WTC11 (cell line): ENCODE results near the gene BICD2. TPM values are rescaled to one million over a fixed set of nuclear protein-coding genes. Genes with fewer than 3 reads are reported as not detected.

Source experiments
- ATAC-seq: fragments of 200-7000 bp; cut with Tn5 transposase; 2 replicates; pipeline ENCODE4 v1.10.0; 2021; ENCODE audit warnings: mild to moderate bottlenecking, moderate library complexity
- CTCF ChIA-PET: fragments of 300-600 bp; sonication (Branson Sonifier 250); formaldehyde crosslinking; loops from one replicate; lab custom pipeline; 2021; ENCODE audit warnings: antibody characterized with exemption; lab: Charles Lee
- POLR2A ChIA-PET: fragments of 350-600 bp; sonication (Branson Sonifier 250); formaldehyde crosslinking; loops from one replicate; lab custom pipeline; 2021; ENCODE audit warnings: antibody characterized with exemption; lab: Charles Lee
- DNase-seq: peaks from one replicate; pipeline ENCODE4 v3.0.0; 2021; ENCODE audit warnings: low spot score
- H3K27ac Mint-ChIP-seq: 2 replicates; pipeline ENCODE4 v1.8.0; 2021; ENCODE audit warnings: mixed read lengths
- H3K27me3 Mint-ChIP-seq: 2 replicates; pipeline ENCODE4 v1.8.0; 2021; ENCODE audit warnings: low read depth, mild to moderate bottlenecking, moderate library complexity, mixed read lengths
- H3K36me3 Mint-ChIP-seq: 2 replicates; pipeline ENCODE4 v1.8.0; 2021; ENCODE audit warnings: mixed read lengths
- H3K4me1 Mint-ChIP-seq: 2 replicates; pipeline ENCODE4 v1.8.0; 2022; ENCODE audit warnings: mixed read lengths
- H3K4me3 Mint-ChIP-seq: 2 replicates; pipeline ENCODE4 v1.8.0; 2021; ENCODE audit warnings: mild to moderate bottlenecking, moderate library complexity, mixed read lengths
- H3K9me3 Mint-ChIP-seq: 2 replicates; pipeline ENCODE4 v1.8.0; 2021; ENCODE audit warnings: mixed read lengths
- CREB1 ChIP-seq: sonication (generic); formaldehyde crosslinking; IDR thresholded peaks from 2 replicates; pipeline ENCODE4 v1.8.0; 2023; ENCODE audit warnings: mild to moderate bottlenecking, missing genetic modification reagents
- ELF4 ChIP-seq: sonication (generic); formaldehyde crosslinking; IDR thresholded peaks from 2 replicates; pipeline ENCODE4 v1.8.1; 2022; ENCODE audit warnings: low read depth, mild to moderate bottlenecking, moderate library complexity, missing genetic modification reagents
- ESRRA ChIP-seq: sonication (generic); formaldehyde crosslinking; IDR thresholded peaks from 2 replicates; pipeline ENCODE4 v1.8.1; 2022; ENCODE audit warnings: mild to moderate bottlenecking, missing genetic modification reagents, borderline replicate concordance
- HMGA2 ChIP-seq: fragments of 250-450 bp; sonication (Bioruptor Pico); IDR thresholded peaks from 2 replicates; pipeline ENCODE4 v1.4.0; 2021; ENCODE audit warnings: mild to moderate bottlenecking, moderate library complexity
- KAT7 ChIP-seq: sonication (generic); formaldehyde crosslinking; IDR thresholded peaks from 2 replicates; pipeline ENCODE4 v1.8.1; 2023; ENCODE audit warnings: missing genetic modification reagents, mild to moderate bottlenecking, borderline replicate concordance
- NFATC4 ChIP-seq: fragments of 250-450 bp; sonication (Bioruptor Pico); IDR thresholded peaks from 2 replicates; pipeline ENCODE4 v1.9.0; 2021; ENCODE audit warnings: mild to moderate bottlenecking
- NFYB ChIP-seq: sonication (generic); formaldehyde crosslinking; conservative IDR thresholded peaks from 2 replicates; pipeline ENCODE4 v1.8.0; 2022; ENCODE audit warnings: low read depth, missing genetic modification reagents
- OVOL2 ChIP-seq: fragments of 250-450 bp; sonication (Bioruptor Pico); IDR thresholded peaks from 2 replicates; pipeline ENCODE4 v1.9.0; 2021; ENCODE audit warnings: mild to moderate bottlenecking, borderline replicate concordance
- SP1 ChIP-seq: sonication (generic); formaldehyde crosslinking; conservative IDR thresholded peaks from 2 replicates; pipeline ENCODE4 v1.8.1; 2022; ENCODE audit warnings: missing genetic modification reagents
- TCF7 ChIP-seq: sonication (generic); formaldehyde crosslinking; IDR thresholded peaks from 2 replicates; pipeline ENCODE4 v1.8.0; 2022; ENCODE audit warnings: mild to moderate bottlenecking, low read depth, missing genetic modification reagents, moderate library complexity
- USF2 ChIP-seq: sonication (generic); formaldehyde crosslinking; IDR thresholded peaks from 2 replicates; pipeline ENCODE4 v1.8.1; 2023; ENCODE audit warnings: mild to moderate bottlenecking, missing genetic modification reagents, moderate library complexity
- ZBTB21 ChIP-seq: sonication (generic); formaldehyde crosslinking; IDR thresholded peaks from 2 replicates; pipeline ENCODE4 v1.8.1; 2023; ENCODE audit warnings: mild to moderate bottlenecking, missing genetic modification reagents, borderline replicate concordance
- ZBTB43 ChIP-seq: sonication (generic); formaldehyde crosslinking; IDR thresholded peaks from 2 replicates; pipeline ENCODE4 v1.8.1; 2023; ENCODE audit warnings: mild to moderate bottlenecking, missing genetic modification reagents
- ZMAT4 ChIP-seq: fragments of 250-450 bp; sonication (Bioruptor Pico); IDR thresholded peaks from 2 replicates; pipeline ENCODE4 v1.9.0; 2021; ENCODE audit warnings: mild to moderate bottlenecking
- ZNF121 ChIP-seq: sonication (generic); formaldehyde crosslinking; IDR thresholded peaks from 2 replicates; pipeline ENCODE4 v1.8.0; 2023; ENCODE audit warnings: missing genetic modification reagents
- ZNF232 ChIP-seq: sonication (generic); formaldehyde crosslinking; IDR thresholded peaks from 2 replicates; pipeline ENCODE4 v1.8.0; 2022; ENCODE audit warnings: mild to moderate bottlenecking, missing genetic modification reagents
- ZNF671 ChIP-seq: fragments of 250-450 bp; sonication (Bioruptor Pico); IDR thresholded peaks from 2 replicates; pipeline ENCODE4 v1.8.0; 2021; ENCODE audit warnings: mild to moderate bottlenecking
- total RNA-seq: library from RNA; stranded (reverse); gene quantifications from 3 replicates; pipeline ENCODE4 v1.2.3, GENCODE V29; 2021
- TF ChIP-seq, protein P1 (sequence below): sonication (generic); formaldehyde crosslinking; IDR thresholded peaks from 2 replicates; pipeline ENCODE4 v1.8.0; 2022; ENCODE audit warnings: mild to moderate bottlenecking, missing genetic modification reagents
- TF ChIP-seq, protein P2 (sequence below): fragments of 250-450 bp; sonication (Bioruptor Pico); conservative IDR thresholded peaks from 2 replicates; pipeline ENCODE4 v1.9.0; 2021; ENCODE audit warnings: mild to moderate bottlenecking
- TF ChIP-seq, protein P3 (sequence below): sonication (generic); formaldehyde crosslinking; IDR thresholded peaks from 2 replicates; pipeline ENCODE4 v1.8.0; 2023; ENCODE audit warnings: missing genetic modification reagents, mild to moderate bottlenecking, borderline replicate concordance

Gene BICD2
- total RNA-seq, 1 experiment from 2014 or later: 38.7 TPM

DNA sequence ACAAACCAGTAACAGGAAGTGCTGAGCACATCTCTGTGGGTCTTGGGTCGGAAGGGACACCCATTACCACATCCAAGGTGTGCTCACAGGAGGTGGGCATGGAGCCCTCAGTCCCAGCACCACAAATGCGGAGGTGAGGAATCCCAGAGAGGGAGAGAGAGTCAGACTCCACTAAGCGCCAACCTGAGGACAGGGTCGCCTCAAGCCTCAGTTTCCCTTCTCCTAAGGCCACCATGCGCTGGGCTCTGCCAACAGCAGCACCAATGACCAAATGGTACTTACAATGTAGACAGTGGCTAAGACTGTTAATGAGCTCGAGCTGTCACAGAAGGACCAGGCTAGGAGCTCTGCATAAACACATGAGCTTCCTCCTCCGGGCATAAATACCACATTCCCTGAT is 43.1 kb downstream of the BICD2 start (continued):
- TF ChIP-seq, protein P1, sequence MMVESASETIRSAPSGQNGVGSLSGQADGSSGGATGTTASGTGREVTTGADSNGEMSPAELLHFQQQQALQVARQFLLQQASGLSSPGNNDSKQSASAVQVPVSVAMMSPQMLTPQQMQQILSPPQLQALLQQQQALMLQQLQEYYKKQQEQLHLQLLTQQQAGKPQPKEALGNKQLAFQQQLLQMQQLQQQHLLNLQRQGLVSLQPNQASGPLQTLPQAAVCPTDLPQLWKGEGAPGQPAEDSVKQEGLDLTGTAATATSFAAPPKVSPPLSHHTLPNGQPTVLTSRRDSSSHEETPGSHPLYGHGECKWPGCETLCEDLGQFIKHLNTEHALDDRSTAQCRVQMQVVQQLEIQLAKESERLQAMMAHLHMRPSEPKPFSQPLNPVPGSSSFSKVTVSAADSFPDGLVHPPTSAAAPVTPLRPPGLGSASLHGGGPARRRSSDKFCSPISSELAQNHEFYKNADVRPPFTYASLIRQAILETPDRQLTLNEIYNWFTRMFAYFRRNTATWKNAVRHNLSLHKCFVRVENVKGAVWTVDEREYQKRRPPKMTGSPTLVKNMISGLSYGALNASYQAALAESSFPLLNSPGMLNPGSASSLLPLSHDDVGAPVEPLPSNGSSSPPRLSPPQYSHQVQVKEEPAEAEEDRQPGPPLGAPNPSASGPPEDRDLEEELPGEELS (CRISPR knock-in tag): no peak
- TF ChIP-seq ZNF232 (CRISPR knock-in tag): no peak
- TF ChIP-seq NFATC4 (CRISPR knock-in tag): no peak
- TF ChIP-seq OVOL2 (CRISPR knock-in tag): no peak

DNA sequence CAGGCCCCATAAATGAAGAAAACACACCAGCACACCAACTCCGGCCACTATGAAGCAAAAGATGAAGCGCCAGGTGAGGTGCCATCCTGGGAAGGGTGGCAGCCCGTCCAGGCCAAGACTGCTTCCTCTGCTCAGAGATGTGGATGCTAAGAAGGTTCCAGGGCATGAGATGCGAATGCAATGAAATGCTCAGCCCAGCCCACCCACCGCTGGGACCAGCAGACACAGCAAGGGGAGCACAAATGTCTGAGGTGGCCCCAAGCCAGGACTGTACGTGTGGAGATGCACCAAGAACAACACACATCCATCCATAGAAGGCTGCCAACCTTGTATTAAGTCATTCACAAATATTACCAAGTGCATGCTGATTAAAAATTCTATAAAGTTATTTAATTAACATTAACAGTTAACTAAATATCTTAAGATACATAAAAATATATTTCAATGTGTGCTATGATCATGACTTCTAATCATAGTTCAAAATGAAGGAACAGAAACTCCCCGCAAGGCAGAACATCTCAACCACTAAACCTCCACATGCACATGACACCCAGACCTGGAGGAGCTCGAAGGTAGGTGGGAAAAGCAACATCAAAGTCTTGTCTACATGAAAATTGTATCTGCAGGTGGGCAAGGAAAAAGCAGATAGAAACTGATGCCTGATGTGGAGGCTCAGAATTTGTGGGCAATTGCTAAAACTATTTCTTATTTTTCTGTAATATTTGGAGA is 43.7 kb downstream of the BICD2 start:
- H3K9me3 Mint-ChIP-seq: no peaks in the 10 kb centered on the region
- H3K27ac Mint-ChIP-seq: no peak overlapping the region
- no peaks in the 10 kb centered on the region for H3K4me1 Mint-ChIP-seq
- POLR2A ChIA-PET: no interaction called here
- DNase-seq (no peak), ATAC-seq (no peak)
- CTCF ChIA-PET: interaction anchor here (1.0 kb wide), 1 partner anchor 70 kb away, joined by 4 read pairs; no protein-coding TSS in a partner anchor
- H3K27me3 Mint-ChIP-seq: no peaks in the 10 kb centered on the region
- no peak overlapping the region for H3K4me3 Mint-ChIP-seq
- H3K36me3 Mint-ChIP-seq: peaks cover 42% of the 10 kb centered on the region
- no peak for TF ChIP-seq SP1 (CRISPR knock-in tag)
- no peak for TF ChIP-seq ESRRA (CRISPR knock-in tag)
- TF ChIP-seq KAT7 (CRISPR knock-in tag): no peak
- no peak for TF ChIP-seq ZBTB43 (CRISPR knock-in tag)
- TF ChIP-seq, protein P2, sequence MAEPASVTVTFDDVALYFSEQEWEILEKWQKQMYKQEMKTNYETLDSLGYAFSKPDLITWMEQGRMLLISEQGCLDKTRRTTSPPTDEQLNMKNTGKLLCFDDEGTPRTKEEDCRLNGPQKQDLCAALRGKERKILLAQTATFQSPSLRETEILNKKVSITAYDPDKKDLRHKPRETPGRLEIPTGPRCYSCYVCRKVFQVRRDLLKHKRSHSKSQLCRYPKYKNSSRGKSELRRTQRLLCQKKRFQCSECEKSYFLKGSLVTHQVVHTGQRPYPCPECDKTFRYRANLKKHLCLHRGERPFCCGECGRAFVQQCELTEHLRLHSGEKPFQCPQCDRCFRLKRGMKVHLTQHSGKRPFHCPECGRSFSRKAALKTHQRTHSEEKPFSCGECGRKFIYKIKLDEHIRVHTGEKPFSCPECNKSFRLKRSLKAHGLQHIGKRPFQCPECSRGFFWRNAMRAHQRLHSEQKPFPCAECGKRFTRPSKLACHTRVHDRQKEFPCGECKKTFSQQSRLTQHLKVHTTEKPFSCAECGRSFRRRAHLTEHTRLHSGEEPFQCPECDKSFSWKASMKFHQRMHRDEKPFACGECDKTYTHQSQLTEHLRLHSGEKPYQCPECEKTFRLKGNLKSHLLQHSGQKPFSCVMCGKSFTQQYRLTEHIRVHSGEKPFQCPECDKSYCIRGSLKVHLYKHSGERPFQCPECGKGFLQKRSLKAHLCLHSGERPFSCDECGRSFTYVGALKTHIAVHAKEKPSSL (CRISPR knock-in tag): no peak
- TF ChIP-seq HMGA2 (CRISPR knock-in tag): no peak
- TF ChIP-seq ZNF121 (CRISPR knock-in tag): no peak
- no peak for TF ChIP-seq ELF4 (CRISPR knock-in tag)
- TF ChIP-seq, protein P1 (CRISPR knock-in tag): no peak
- no peak for TF ChIP-seq ZNF671
- TF ChIP-seq USF2 (CRISPR knock-in tag): no peak
- no peak for TF ChIP-seq TCF7 (CRISPR knock-in tag)
- TF ChIP-seq NFYB (CRISPR knock-in tag): no peak
- TF ChIP-seq CREB1: no peak
- TF ChIP-seq ZBTB21 (CRISPR knock-in tag): no peak
- TF ChIP-seq ZMAT4: no peak
- TF ChIP-seq, protein P3, sequence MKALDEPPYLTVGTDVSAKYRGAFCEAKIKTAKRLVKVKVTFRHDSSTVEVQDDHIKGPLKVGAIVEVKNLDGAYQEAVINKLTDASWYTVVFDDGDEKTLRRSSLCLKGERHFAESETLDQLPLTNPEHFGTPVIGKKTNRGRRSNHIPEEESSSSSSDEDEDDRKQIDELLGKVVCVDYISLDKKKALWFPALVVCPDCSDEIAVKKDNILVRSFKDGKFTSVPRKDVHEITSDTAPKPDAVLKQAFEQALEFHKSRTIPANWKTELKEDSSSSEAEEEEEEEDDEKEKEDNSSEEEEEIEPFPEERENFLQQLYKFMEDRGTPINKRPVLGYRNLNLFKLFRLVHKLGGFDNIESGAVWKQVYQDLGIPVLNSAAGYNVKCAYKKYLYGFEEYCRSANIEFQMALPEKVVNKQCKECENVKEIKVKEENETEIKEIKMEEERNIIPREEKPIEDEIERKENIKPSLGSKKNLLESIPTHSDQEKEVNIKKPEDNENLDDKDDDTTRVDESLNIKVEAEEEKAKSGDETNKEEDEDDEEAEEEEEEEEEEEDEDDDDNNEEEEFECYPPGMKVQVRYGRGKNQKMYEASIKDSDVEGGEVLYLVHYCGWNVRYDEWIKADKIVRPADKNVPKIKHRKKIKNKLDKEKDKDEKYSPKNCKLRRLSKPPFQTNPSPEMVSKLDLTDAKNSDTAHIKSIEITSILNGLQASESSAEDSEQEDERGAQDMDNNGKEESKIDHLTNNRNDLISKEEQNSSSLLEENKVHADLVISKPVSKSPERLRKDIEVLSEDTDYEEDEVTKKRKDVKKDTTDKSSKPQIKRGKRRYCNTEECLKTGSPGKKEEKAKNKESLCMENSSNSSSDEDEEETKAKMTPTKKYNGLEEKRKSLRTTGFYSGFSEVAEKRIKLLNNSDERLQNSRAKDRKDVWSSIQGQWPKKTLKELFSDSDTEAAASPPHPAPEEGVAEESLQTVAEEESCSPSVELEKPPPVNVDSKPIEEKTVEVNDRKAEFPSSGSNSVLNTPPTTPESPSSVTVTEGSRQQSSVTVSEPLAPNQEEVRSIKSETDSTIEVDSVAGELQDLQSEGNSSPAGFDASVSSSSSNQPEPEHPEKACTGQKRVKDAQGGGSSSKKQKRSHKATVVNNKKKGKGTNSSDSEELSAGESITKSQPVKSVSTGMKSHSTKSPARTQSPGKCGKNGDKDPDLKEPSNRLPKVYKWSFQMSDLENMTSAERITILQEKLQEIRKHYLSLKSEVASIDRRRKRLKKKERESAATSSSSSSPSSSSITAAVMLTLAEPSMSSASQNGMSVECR (CRISPR knock-in tag): no peak
